Panc1 (cell line): ENCODE measurements around the gene MRPL2.

Experiments
- POLR2AphosphoS5 ChIP-seq: IDR thresholded peaks from 2 replicates; pipeline ENCODE4 v1.6.1; 2012; ENCODE audit warnings: mild to moderate bottlenecking, low read depth, low read length, moderate library complexity
- SIN3A ChIP-seq: IDR thresholded peaks from 2 replicates; pipeline ENCODE4 v1.6.1; 2012; ENCODE audit warnings: low read depth, mild to moderate bottlenecking, low read length, moderate library complexity, borderline replicate concordance; ENCODE audit not compliant: insufficient read depth
- TCF7L2 ChIP-seq: IDR thresholded peaks from 2 replicates; pipeline ENCODE4 v1.6.1; 2011; ENCODE audit warnings: mild to moderate bottlenecking, low read depth, low read length, inconsistent platforms
- TF ChIP-seq, protein P1 (sequence below): fragments of 450-650 bp; IDR thresholded peaks from 2 replicates; pipeline ENCODE4 v1.5.1; 2017; ENCODE audit warnings: mild to moderate bottlenecking
- TF ChIP-seq, protein P2 (sequence below), 2 experiments: IDR thresholded peaks; 2 replicates each; pipeline ENCODE4 v1.6.1; 2011 to 2012; ENCODE audit warnings: low read depth in 2 of 2, control low read depth in 1 of 2, low read length in 1 of 2, mild to moderate bottlenecking in 1 of 2, moderate library complexity in 1 of 2; ENCODE audit not compliant: insufficient read depth in 1 of 2

DNA sequence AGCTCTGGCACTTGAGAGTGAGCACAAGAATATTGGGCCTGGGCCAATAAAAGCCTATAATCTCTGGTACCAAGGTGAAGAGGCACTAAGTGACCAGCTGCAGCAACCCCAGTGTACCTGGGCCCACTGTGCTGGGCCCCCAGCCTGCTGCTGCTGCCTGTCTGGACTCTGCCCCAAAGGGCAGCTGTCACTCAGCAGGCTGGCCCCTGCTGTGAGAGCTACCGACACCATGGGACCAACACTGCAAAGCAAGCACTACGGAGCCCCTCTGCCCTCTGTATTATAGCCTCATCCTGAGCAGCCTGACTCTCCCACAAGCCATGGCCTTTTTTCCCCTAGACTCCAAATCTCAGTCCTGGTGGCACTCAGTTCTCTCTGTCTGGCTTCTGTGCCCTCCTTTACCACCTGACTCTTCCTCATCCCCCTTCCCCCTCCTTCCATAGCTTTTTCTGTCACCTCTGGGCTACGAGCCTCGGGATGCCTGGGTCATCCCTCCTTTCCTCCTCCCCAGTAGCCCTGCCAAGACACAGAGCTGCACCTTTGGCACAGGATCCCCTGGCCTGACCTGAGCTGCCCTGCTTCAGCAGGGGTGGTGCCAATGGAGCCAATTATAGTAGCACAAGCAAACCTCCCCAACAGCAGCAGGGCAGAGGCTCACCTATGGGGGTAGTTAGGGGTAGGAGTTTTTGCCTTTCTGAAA lies 23.6 kb downstream of the MRPL2 start:
- TF ChIP-seq, protein P1, sequence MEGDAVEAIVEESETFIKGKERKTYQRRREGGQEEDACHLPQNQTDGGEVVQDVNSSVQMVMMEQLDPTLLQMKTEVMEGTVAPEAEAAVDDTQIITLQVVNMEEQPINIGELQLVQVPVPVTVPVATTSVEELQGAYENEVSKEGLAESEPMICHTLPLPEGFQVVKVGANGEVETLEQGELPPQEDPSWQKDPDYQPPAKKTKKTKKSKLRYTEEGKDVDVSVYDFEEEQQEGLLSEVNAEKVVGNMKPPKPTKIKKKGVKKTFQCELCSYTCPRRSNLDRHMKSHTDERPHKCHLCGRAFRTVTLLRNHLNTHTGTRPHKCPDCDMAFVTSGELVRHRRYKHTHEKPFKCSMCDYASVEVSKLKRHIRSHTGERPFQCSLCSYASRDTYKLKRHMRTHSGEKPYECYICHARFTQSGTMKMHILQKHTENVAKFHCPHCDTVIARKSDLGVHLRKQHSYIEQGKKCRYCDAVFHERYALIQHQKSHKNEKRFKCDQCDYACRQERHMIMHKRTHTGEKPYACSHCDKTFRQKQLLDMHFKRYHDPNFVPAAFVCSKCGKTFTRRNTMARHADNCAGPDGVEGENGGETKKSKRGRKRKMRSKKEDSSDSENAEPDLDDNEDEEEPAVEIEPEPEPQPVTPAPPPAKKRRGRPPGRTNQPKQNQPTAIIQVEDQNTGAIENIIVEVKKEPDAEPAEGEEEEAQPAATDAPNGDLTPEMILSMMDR: no peak
- no peak for TF ChIP-seq POLR2AphosphoS5
- TF ChIP-seq, protein P2, sequence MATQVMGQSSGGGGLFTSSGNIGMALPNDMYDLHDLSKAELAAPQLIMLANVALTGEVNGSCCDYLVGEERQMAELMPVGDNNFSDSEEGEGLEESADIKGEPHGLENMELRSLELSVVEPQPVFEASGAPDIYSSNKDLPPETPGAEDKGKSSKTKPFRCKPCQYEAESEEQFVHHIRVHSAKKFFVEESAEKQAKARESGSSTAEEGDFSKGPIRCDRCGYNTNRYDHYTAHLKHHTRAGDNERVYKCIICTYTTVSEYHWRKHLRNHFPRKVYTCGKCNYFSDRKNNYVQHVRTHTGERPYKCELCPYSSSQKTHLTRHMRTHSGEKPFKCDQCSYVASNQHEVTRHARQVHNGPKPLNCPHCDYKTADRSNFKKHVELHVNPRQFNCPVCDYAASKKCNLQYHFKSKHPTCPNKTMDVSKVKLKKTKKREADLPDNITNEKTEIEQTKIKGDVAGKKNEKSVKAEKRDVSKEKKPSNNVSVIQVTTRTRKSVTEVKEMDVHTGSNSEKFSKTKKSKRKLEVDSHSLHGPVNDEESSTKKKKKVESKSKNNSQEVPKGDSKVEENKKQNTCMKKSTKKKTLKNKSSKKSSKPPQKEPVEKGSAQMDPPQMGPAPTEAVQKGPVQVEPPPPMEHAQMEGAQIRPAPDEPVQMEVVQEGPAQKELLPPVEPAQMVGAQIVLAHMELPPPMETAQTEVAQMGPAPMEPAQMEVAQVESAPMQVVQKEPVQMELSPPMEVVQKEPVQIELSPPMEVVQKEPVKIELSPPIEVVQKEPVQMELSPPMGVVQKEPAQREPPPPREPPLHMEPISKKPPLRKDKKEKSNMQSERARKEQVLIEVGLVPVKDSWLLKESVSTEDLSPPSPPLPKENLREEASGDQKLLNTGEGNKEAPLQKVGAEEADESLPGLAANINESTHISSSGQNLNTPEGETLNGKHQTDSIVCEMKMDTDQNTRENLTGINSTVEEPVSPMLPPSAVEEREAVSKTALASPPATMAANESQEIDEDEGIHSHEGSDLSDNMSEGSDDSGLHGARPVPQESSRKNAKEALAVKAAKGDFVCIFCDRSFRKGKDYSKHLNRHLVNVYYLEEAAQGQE (IDR thresholded peaks at IDR 0.05; ENCODE audit: insufficient read depth in 1 of 2, low read depth in 2 of 2, low read length in 1 of 2): no peak
- TF ChIP-seq SIN3A: no peak
- TF ChIP-seq TCF7L2: no peak
